Fibroblast of villous mesenchyme (primary cell): ENCODE results near the gene DUSP15. TPM values are rescaled to one million over a fixed set of nuclear protein-coding genes. Genes with fewer than 3 reads are reported as not detected.

Source experiments
- DNase-seq: peaks from one replicate; pipeline ENCODE4 v3.0.0-alpha.2; 2010; ENCODE audit warnings: low read depth
- H3K4me3 ChIP-seq: 2 replicates; pipeline ENCODE4 v1.5.1; 2011; ENCODE audit warnings: low read depth, mild to moderate bottlenecking, low read length
- CTCF ChIP-seq: IDR thresholded peaks from 2 replicates; pipeline ENCODE4 v1.5.1; 2012; ENCODE audit warnings: low read depth, mild to moderate bottlenecking, low read length; ENCODE audit not compliant: insufficient read depth
- total RNA-seq: library from RNA; depleted of rRNA; stranded (reverse); fragments of >200 nt; gene quantifications from 2 replicates; pipeline ENCODE4 v1.2.3, GENCODE V29; 2012

The DUSP15 gene
- total RNA-seq, 1 donor = not detected

DNA sequence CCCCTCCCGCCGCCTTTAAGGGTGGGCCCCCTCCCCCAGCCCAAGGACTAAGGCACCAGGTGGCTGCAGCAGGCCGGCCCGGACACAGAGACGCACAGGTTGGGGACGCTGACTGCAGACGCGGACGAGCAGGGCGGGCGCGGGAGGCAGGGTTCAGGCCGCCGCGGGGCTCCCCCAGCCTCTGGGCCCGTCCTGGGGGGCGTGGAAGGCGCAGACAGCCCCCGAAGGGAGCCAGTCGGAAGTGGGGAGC is 9.3 kb downstream of the DUSP15 start:
- DNase-seq = no peak
- H3K4me3 ChIP-seq = peak overlapping the region; percentile 62
- TF ChIP-seq CTCF = no peak

- no peak for TF ChIP-seq CTCF
- H3K4me3 ChIP-seq = peak overlapping the region; percentile 62
- DNase-seq = peak; percentile 32
Observed at GRCh38 chr20:31860390-31861134, 9.8 kb downstream of the DUSP15 start.

GRCh38 chr20:31859998-31860380 is 10.3 kb downstream of the DUSP15 start:
- no peak overlapping the region for H3K4me3 ChIP-seq
- TF ChIP-seq CTCF = no peak
- no peak for DNase-seq

DNA sequence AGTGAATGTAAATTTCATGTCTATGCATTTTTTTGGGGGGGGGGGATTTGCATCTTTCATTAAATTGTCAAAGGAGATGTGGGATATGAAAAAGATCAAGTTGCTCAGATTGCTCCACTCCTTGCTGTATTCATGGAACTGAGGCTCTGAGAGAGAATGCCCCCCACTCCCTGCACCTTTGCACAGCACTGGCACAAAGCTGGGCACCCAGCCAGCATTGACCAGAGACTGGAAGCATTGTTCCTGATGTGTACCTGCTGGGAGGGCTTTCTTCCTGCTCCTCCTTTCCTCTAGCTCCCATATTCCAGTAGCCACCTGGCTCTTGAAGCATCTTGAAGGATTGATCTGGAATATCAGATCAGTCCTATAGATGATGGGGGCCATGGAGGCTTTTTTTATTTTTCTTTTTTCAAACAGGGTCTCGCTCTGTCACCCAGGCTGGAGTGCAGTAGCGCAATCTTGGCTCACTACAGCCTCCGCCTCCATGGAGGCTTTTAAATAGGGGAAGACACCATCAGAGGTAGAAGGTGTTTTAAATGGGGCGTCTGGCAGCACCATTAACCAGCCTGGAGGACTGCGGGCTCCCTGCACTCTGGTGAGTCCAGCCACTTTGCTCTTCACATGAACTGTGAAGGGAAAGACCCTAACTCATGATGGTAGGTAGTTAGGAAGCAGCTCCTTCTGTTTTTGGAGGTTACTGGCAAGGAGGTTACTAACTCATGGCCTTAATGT is 10.9 kb downstream of the DUSP15 start:
- no peak overlapping the region for H3K4me3 ChIP-seq
- TF ChIP-seq CTCF = no peak
- no peak for DNase-seq

DNA sequence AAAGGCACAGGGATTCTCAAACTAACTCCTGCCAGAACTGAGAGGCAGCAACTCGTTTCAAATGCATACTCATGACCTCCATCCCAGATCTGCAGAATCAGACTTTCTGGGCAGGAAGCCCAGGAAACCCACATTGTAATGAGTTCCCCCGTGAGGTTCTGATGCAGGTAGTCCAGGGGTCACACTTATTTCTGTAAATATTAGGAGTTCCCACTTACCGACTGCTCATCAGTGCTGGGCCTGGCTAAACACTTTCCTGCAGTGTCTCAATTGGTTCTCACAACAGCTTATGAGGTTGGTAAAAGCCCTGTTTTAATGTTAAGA is 11.6 kb downstream of the DUSP15 start:
- H3K4me3 ChIP-seq = no peak overlapping the region
- TF ChIP-seq CTCF = no peak
- no peak for DNase-seq

GRCh38 chr20:31857861-31858759 is 12.2 kb downstream of the DUSP15 start:
- H3K4me3 ChIP-seq = no peak overlapping the region
- DNase-seq = no peak
- TF ChIP-seq CTCF = no peak
